H9 (cell line): ENCODE measurements around the gene CRYBB1. TPM values are rescaled to one million over a fixed set of nuclear protein-coding genes. Genes with fewer than 3 reads are reported as not detected.

Experiments used
- DNase-seq: peaks from one replicate; pipeline ENCODE4 v3.0.0-alpha.2; 2017
- H2AFZ ChIP-seq: one replicate; pipeline ENCODE4 v1.6.1; 2013; ENCODE audit warnings: mild to moderate bottlenecking, low read length, control low read depth, moderate library complexity
- H2AK5ac ChIP-seq: 2 replicates; pipeline ENCODE4 v1.6.1; 2013; ENCODE audit warnings: low read length, control low read depth, mixed read lengths; ENCODE audit not compliant: insufficient read length
- H2BK120ac ChIP-seq: one replicate; pipeline ENCODE4 v1.6.1; 2013; ENCODE audit warnings: low read depth, mild to moderate bottlenecking, low read length, control low read depth, inconsistent platforms; ENCODE audit not compliant: poor library complexity, severe bottlenecking
- H2BK12ac ChIP-seq: 2 replicates; pipeline ENCODE4 v1.6.1; 2013; ENCODE audit warnings: low read length, control low read depth, mixed read lengths, low read depth; ENCODE audit not compliant: insufficient read length
- H2BK15ac ChIP-seq: 2 replicates; pipeline ENCODE4 v1.6.1; 2013; ENCODE audit warnings: low read depth, low read length, control low read depth
- H2BK20ac ChIP-seq: one replicate; pipeline ENCODE4 v1.6.1; 2013; ENCODE audit warnings: low read depth, mild to moderate bottlenecking, low read length, control low read depth, inconsistent platforms; ENCODE audit not compliant: poor library complexity, severe bottlenecking
- H2BK5ac ChIP-seq: 2 replicates; pipeline ENCODE4 v1.6.1; 2013; ENCODE audit warnings: low read length, control low read depth, mixed read lengths; ENCODE audit not compliant: insufficient read length
- H3K14ac ChIP-seq: 2 replicates; pipeline ENCODE4 v1.6.1; 2013; ENCODE audit warnings: low read length, control low read depth; ENCODE audit not compliant: insufficient read depth
- H3K18ac ChIP-seq: 2 replicates; pipeline ENCODE4 v1.6.1; 2013; ENCODE audit warnings: low read depth, mild to moderate bottlenecking, mixed read lengths, low read length, control low read depth; ENCODE audit not compliant: insufficient read length
- H3K23ac ChIP-seq: 2 replicates; pipeline ENCODE4 v1.6.1; 2013; ENCODE audit warnings: low read length, control low read depth, mixed read lengths, low read depth; ENCODE audit not compliant: insufficient read length
- H3K23me2 ChIP-seq: 2 replicates; pipeline ENCODE4 v1.6.1; 2013; ENCODE audit warnings: low read depth, mild to moderate bottlenecking, mixed read lengths, low read length, control low read depth; ENCODE audit not compliant: insufficient read length, poor library complexity, severe bottlenecking
- H3K27ac ChIP-seq: 2 replicates; pipeline ENCODE4 v1.5.1; 2013; ENCODE audit warnings: low read length, control low read depth, mixed read lengths, low read depth; ENCODE audit not compliant: insufficient read length
- H3K27me3 ChIP-seq: 2 replicates; pipeline ENCODE4 v1.6.1; 2013; ENCODE audit warnings: low read length, control low read depth, inconsistent platforms; ENCODE audit not compliant: insufficient read depth
- H3K4ac ChIP-seq: 2 replicates; pipeline ENCODE4 v1.6.1; 2013; ENCODE audit warnings: low read depth, mild to moderate bottlenecking, control low read depth, inconsistent platforms, low read length, moderate library complexity
- H3K4me1 ChIP-seq: 2 replicates; pipeline ENCODE4 v1.6.1; 2013; ENCODE audit warnings: low read length, control low read depth, inconsistent platforms; ENCODE audit not compliant: insufficient read depth
- H3K4me2 ChIP-seq: 2 replicates; pipeline ENCODE4 v1.6.1; 2013; ENCODE audit warnings: low read length, control low read depth, mixed read lengths; ENCODE audit not compliant: insufficient read length, insufficient read depth
- H3K56ac ChIP-seq: 2 replicates; pipeline ENCODE4 v1.6.1; 2013; ENCODE audit warnings: low read depth, mild to moderate bottlenecking, mixed read lengths, low read length, control low read depth; ENCODE audit not compliant: insufficient read length
- H3K79me1 ChIP-seq: 2 replicates; pipeline ENCODE4 v1.6.1; 2013; ENCODE audit warnings: low read depth, mild to moderate bottlenecking, moderate library complexity, low read length, control low read depth, inconsistent platforms; ENCODE audit not compliant: insufficient read depth, poor library complexity, severe bottlenecking
- H3K79me2 ChIP-seq: 2 replicates; pipeline ENCODE4 v1.6.1; 2013; ENCODE audit warnings: low read length, control low read depth, inconsistent platforms; ENCODE audit not compliant: insufficient read depth
- H3K9ac ChIP-seq: 2 replicates; pipeline ENCODE4 v1.6.1; 2013; ENCODE audit warnings: low read length, control low read depth, mixed read lengths; ENCODE audit not compliant: insufficient read length; ENCODE audit errors: extremely low read depth
- H3K9me3 ChIP-seq: one replicate; pipeline ENCODE4 v1.6.1; 2013; ENCODE audit warnings: low read depth, low read length, inconsistent platforms; ENCODE audit not compliant: control insufficient read depth
- H3T11ph ChIP-seq: one replicate; pipeline ENCODE4 v1.6.1; 2013; ENCODE audit warnings: mild to moderate bottlenecking, low read length, control low read depth, inconsistent platforms
- H4K20me1 ChIP-seq: one replicate; pipeline ENCODE4 v1.6.1; 2013; ENCODE audit not compliant: control insufficient read depth, insufficient read length, insufficient read depth
- H4K5ac ChIP-seq: 2 replicates; pipeline ENCODE4 v1.6.1; 2013; ENCODE audit warnings: low read depth, mild to moderate bottlenecking, mixed read lengths, low read length, control low read depth; ENCODE audit not compliant: insufficient read length
- H4K8ac ChIP-seq: replicated peaks from 2 replicates; pipeline ENCODE4 v1.6.1; 2013; ENCODE audit warnings: low read length, control low read depth, mixed read lengths, low read depth; ENCODE audit not compliant: insufficient read length
- H4K91ac ChIP-seq: 2 replicates; pipeline ENCODE4 v1.6.1; 2013; ENCODE audit warnings: low read depth, mild to moderate bottlenecking, moderate library complexity, mixed read lengths, low read length, control low read depth; ENCODE audit not compliant: insufficient read length
- H3K27ac Mint-ChIP-seq, 3 experiments: 2 replicates in 2 of 3; 3 replicates in 1 of 3; pipeline ENCODE4 v1.8.0; 2020 to 2021; ENCODE audit warnings: mixed read lengths in 3 of 3, mild to moderate bottlenecking in 1 of 3, moderate library complexity in 1 of 3
- H3K27me3 Mint-ChIP-seq: 2 replicates; pipeline ENCODE4 v1.8.0; 2021; ENCODE audit warnings: low read depth, mild to moderate bottlenecking, moderate library complexity, mixed read lengths
- H3K36me3 Mint-ChIP-seq, 3 experiments: 2 replicates in 2 of 3; 3 replicates in 1 of 3; pipeline ENCODE4 v1.8.0; 2020 to 2021; ENCODE audit warnings: low read depth in 3 of 3, mixed read lengths in 3 of 3; ENCODE audit not compliant: insufficient read depth in 1 of 3
- H3K4me1 Mint-ChIP-seq, 2 experiments: 2 replicates each; pipeline ENCODE4 v1.8.0; 2020; ENCODE audit warnings: mixed read lengths in 2 of 2
- H3K4me3 Mint-ChIP-seq, 2 experiments: 2 replicates in 1 of 2; 3 replicates in 1 of 2; pipeline ENCODE4 v1.8.0; 2020 to 2021; ENCODE audit warnings: mild to moderate bottlenecking in 2 of 2, mixed read lengths in 2 of 2, moderate library complexity in 1 of 2
- H3K9me3 Mint-ChIP-seq, 2 experiments: 2 replicates in 1 of 2; 3 replicates in 1 of 2; pipeline ENCODE4 v1.8.0; 2020; ENCODE audit warnings: mild to moderate bottlenecking in 2 of 2, mixed read lengths in 2 of 2, moderate library complexity in 1 of 2
- WGBS: extraction: QIAGEN DNeasy Blood & Tissue Kit; methylation state at CpG from one replicate; pipeline ENCODE4 v1.1.7; 2013; ENCODE audit warnings: missing lambda C conversion rate, low lambda C conversion rate, mixed read lengths; ENCODE audit not compliant: insufficient read length; ENCODE audit errors: extremely low coverage; 5-methylcytosine and 5-hydroxymethylcytosine counted together
- total RNA-seq: library from RNA; stranded (reverse); gene quantifications from 2 replicates; pipeline ENCODE4 v1.2.1, GENCODE V29; 2021
- TF ChIP-seq, protein P1 (sequence below): fragments of 200-600 bp; sonication (generic); conservative IDR thresholded peaks from 3 replicates; pipeline ENCODE4 v1.8.0; 2021; ENCODE audit warnings: antibody characterized with exemption, mild to moderate bottlenecking

The CRYBB1 gene
- total RNA-seq, 1 experiment from 2014 or later, result 5.4 TPM

GRCh38 chr22:26642465-26643417 lies 24.9 kb upstream of the CRYBB1 start:
- H3K14ac ChIP-seq, result peak overlapping the region; percentile 66; the same call in 1 of the 2 replicates
- H2BK20ac ChIP-seq, result no peak overlapping the region
- Mint-ChIP-seq H3K4me3 (peak overlapping the region; percentile 30 to 69), H3K36me3 (no peaks in the 10 kb centered on the region), H3K9me3 (no peaks in the 10 kb centered on the region; a peak in 2 of 5 replicates), H3K27me3 (no peaks in the 10 kb centered on the region), H3K4me1 (peaks cover 77 to 79% of the 10 kb centered on the region in 2 experiments), H3K27ac (peak overlapping the region; percentile 92 to 98 (median 94))
- peak overlapping the region; percentile 50 for H4K5ac ChIP-seq
- no peaks in the 10 kb centered on the region for H3K23me2 ChIP-seq
- no peaks in the 10 kb centered on the region for H3K79me2 ChIP-seq
- H3K23ac ChIP-seq, result no peak overlapping the region
- peak overlapping the region; percentile 81 for H3K18ac ChIP-seq
- peak overlapping the region; percentile 89 for H3K27ac ChIP-seq
- peak; percentile 77 for DNase-seq
- no peak overlapping the region for H4K8ac ChIP-seq
- H3T11ph ChIP-seq, result no peak overlapping the region
- H2BK15ac ChIP-seq, result no peak overlapping the region
- peak overlapping the region; percentile 28 for H3K4me2 ChIP-seq
- H2AK5ac ChIP-seq, result no peak overlapping the region
- H3K4ac ChIP-seq, result peak overlapping the region; percentile 49
- H2BK5ac ChIP-seq, result peak overlapping the region; percentile 65
- no peaks in the 10 kb centered on the region for H3K27me3 ChIP-seq
- no peak overlapping the region for H2BK120ac ChIP-seq
- H4K20me1 ChIP-seq, result no peaks in the 10 kb centered on the region
- H3K9me3 ChIP-seq, result no peaks in the 10 kb centered on the region
- no CpG with 5 or more reads among the region's 8 CpGs for WGBS
- peak overlapping the region; percentile 40 for H4K91ac ChIP-seq
- H3K56ac ChIP-seq, result no peak overlapping the region
- no peak overlapping the region for H2BK12ac ChIP-seq
- TF ChIP-seq, protein P1, sequence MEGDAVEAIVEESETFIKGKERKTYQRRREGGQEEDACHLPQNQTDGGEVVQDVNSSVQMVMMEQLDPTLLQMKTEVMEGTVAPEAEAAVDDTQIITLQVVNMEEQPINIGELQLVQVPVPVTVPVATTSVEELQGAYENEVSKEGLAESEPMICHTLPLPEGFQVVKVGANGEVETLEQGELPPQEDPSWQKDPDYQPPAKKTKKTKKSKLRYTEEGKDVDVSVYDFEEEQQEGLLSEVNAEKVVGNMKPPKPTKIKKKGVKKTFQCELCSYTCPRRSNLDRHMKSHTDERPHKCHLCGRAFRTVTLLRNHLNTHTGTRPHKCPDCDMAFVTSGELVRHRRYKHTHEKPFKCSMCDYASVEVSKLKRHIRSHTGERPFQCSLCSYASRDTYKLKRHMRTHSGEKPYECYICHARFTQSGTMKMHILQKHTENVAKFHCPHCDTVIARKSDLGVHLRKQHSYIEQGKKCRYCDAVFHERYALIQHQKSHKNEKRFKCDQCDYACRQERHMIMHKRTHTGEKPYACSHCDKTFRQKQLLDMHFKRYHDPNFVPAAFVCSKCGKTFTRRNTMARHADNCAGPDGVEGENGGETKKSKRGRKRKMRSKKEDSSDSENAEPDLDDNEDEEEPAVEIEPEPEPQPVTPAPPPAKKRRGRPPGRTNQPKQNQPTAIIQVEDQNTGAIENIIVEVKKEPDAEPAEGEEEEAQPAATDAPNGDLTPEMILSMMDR, result peak; percentile 55; the same call in 2 of the 3 replicates
- peak overlapping the region; percentile 18 for H3K9ac ChIP-seq
- no peak overlapping the region for H2AFZ ChIP-seq
- peaks cover 29% of the 10 kb centered on the region for H3K4me1 ChIP-seq
- no peaks in the 10 kb centered on the region for H3K79me1 ChIP-seq
